PC-9 (cell line): ENCODE results near the gene CD300E. TPM values are rescaled to one million over a fixed set of nuclear protein-coding genes. Genes with fewer than 3 reads are reported as not detected.

Source experiments
- BruUV-seq: library from RNA; stranded (reverse); fragments of 400-500 nt; replicated peaks from 2 replicates; lab custom pipeline; 2021; lab: Mats Ljungman, UMichigan
- CTCF ChIA-PET: fragments of 300-600 bp; sonication (Branson Sonifier 250); formaldehyde crosslinking; loops from one replicate; lab custom pipeline; 2022; ENCODE audit warnings: antibody characterized with exemption; lab: Charles Lee
- POLR2A ChIA-PET: fragments of 300-600 bp; sonication (Branson Sonifier 250); formaldehyde crosslinking; loops from one replicate; lab custom pipeline; 2022; ENCODE audit warnings: antibody characterized with exemption; ENCODE audit not compliant: unreplicated experiment; lab: Charles Lee
- DNase-seq, 2 experiments: peaks; one replicate each; pipeline versions ENCODE4 v3.0.0 to v3.0.0-alpha.2; 2015 to 2022; ENCODE audit warnings: mixed read lengths in 1 of 2
- H2AFZ ChIP-seq: fragments of 200-600 bp; sonication (generic); 2 replicates; pipeline ENCODE4 v1.8.1; 2017; ENCODE audit warnings: antibody characterized with exemption
- H3F3A ChIP-seq: fragments of 200-600 bp; sonication (generic); 2 replicates; pipeline ENCODE4 v1.8.1; 2017; ENCODE audit warnings: antibody characterized with exemption, mild to moderate bottlenecking, low read depth; ENCODE audit not compliant: insufficient read depth
- H3K27ac ChIP-seq: fragments of 200-600 bp; sonication (generic); 2 replicates; pipeline ENCODE4 v1.6.1; 2016; ENCODE audit warnings: mixed run types
- H3K27me3 ChIP-seq: fragments of 200-600 bp; sonication (generic); 2 replicates; pipeline ENCODE4 v1.6.1; 2016; ENCODE audit warnings: low read depth, mixed run types; ENCODE audit not compliant: insufficient read depth
- H3K36me3 ChIP-seq: fragments of 200-600 bp; sonication (generic); 2 replicates; pipeline ENCODE4 v1.6.1; 2016; ENCODE audit warnings: low read depth, mixed run types
- H3K4me1 ChIP-seq: fragments of 200-600 bp; sonication (generic); replicated peaks from 2 replicates; pipeline ENCODE4 v1.6.1; 2016; ENCODE audit warnings: mixed run types; ENCODE audit not compliant: insufficient read depth
- H3K4me2 ChIP-seq: fragments of 200-600 bp; sonication (generic); 2 replicates; pipeline ENCODE4 v1.6.1; 2017; ENCODE audit warnings: mixed run types
- H3K4me3 ChIP-seq: fragments of 200-600 bp; sonication (generic); 2 replicates; pipeline ENCODE4 v1.6.1; 2016; ENCODE audit warnings: mixed run types
- H3K79me2 ChIP-seq: fragments of 200-600 bp; sonication (generic); 2 replicates; pipeline ENCODE4 v1.6.1; 2017; ENCODE audit warnings: low read depth, mixed run types
- H3K9me2 ChIP-seq: fragments of 200-600 bp; sonication (generic); 2 replicates; pipeline ENCODE4 v1.8.1; 2017; ENCODE audit warnings: mild to moderate bottlenecking; ENCODE audit not compliant: insufficient read depth
- H3K9me3 ChIP-seq: fragments of 200-600 bp; sonication (generic); 2 replicates; pipeline ENCODE4 v1.8.1; 2016; ENCODE audit warnings: low read depth; ENCODE audit not compliant: insufficient read depth
- H4K20me1 ChIP-seq: fragments of 200-600 bp; sonication (generic); 2 replicates; pipeline ENCODE4 v1.8.1; 2017; ENCODE audit not compliant: insufficient read depth
- CTCF ChIP-seq: fragments of 200-600 bp; sonication (generic); conservative IDR thresholded peaks from 2 replicates; pipeline ENCODE4 v1.6.1; 2017; ENCODE audit warnings: mixed run types, antibody characterized with exemption, mild to moderate bottlenecking, moderate library complexity
- EZH2 ChIP-seq: fragments of 200-600 bp; sonication (generic); IDR thresholded peaks from 2 replicates; pipeline ENCODE4 v1.8.0; 2017; ENCODE audit warnings: antibody characterized with exemption, low read depth
- intact Hi-C: fragments of 100-400 bp; cut with micrococcal nuclease; formaldehyde crosslinking; loops from one replicate; pipeline ENCODE4 v1.10.0; 2022; ENCODE audit not compliant: unreplicated experiment
- total RNA-seq: library from RNA; stranded (reverse); gene quantifications from 2 replicates; pipeline ENCODE4 v1.2.3, GENCODE V29; 2021

The CD300E gene
- total RNA-seq, 1 experiment from 2014 or later: not detected

DNA sequence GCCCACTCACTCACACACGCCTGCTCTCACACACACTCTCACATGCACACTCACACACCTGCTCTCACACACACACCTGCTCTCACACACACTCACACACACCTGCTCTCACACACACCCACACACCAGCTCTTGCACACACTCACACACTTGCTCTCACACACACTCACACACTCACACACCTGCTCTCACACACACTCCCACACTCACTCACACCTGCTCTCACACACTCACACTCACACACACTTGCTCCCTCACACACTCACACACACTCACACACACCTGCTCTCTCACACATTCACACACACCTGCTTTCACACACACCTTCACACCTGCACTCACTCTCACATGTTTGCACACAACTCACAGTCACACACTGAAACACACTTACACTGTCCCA, 60.2 kb downstream of the CD300E start:
- peaks cover 96% of the 10 kb centered on the region for H3K27me3 ChIP-seq

DNA sequence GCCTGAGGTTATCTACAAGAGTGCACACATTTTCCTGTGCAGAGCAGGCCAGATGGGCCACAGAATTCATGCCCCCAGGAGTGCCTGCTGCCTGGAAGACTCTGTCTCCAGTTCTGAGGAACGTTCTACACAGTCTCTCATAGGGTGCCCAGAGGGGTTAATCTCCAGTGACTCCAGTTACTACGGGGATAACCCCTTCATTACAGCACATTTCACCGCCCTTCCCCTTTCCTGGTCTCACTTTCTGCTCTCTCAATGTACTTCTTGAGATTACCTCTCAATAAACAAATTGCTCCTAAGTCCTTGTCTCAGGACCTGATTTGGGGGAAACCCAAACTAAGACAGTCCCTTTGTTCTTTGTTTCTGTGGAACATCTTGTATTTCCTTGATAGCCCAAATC, 62.0 kb downstream of the CD300E start:
- H3K27me3 ChIP-seq: peaks cover 97% of the 10 kb centered on the region
- no peak overlapping the region for H3K4me3 ChIP-seq
- intact Hi-C loops: no loop called here
- H3K36me3 ChIP-seq: no peaks in the 10 kb centered on the region
- H3K9me2 ChIP-seq: no peaks in the 10 kb centered on the region
- ChIA-PET POLR2A (no interaction called here), CTCF (no interaction called here)
- no peaks in the 10 kb centered on the region for H3K79me2 ChIP-seq
- H3K4me2 ChIP-seq: no peak overlapping the region
- no peaks in the 10 kb centered on the region for H4K20me1 ChIP-seq
- TF ChIP-seq CTCF (no peak), EZH2 (no peak)
- no peaks in the 10 kb centered on the region for H3K4me1 ChIP-seq
- H3F3A ChIP-seq: no peaks in the 10 kb centered on the region
- H3K27ac ChIP-seq: no peak overlapping the region
- no peak overlapping the region for H2AFZ ChIP-seq
- H3K9me3 ChIP-seq: no peaks in the 10 kb centered on the region
- BruUV-seq: no TSS peak
- DNase-seq: no peak

More for the DNA sequence above, 60.2 kb downstream of the CD300E start:
- CTCF ChIA-PET: no interaction called here
- Histone ChIP-seq H4K20me1 (no peaks in the 10 kb centered on the region), H3K79me2 (no peaks in the 10 kb centered on the region), H3K4me3 (no peak overlapping the region), H3K4me1 (no peaks in the 10 kb centered on the region), H3K9me3 (no peaks in the 10 kb centered on the region), H3F3A (no peaks in the 10 kb centered on the region), H3K4me2 (no peak overlapping the region), H2AFZ (no peak overlapping the region), H3K36me3 (no peaks in the 10 kb centered on the region), H3K27ac (no peak overlapping the region), H3K9me2 (no peaks in the 10 kb centered on the region)
- no peak for DNase-seq
- no TSS peak for BruUV-seq
- intact Hi-C loops: no loop called here
- POLR2A ChIA-PET: no interaction called here
- no peak for TF ChIP-seq EZH2
- no peak for TF ChIP-seq CTCF

Other genes with a start within 250 kb of the CD300E start
- gene GPRC5C, start 191.7 kb downstream of the CD300E start, total RNA-seq: 27.9 and 32.4 TPM in 2 replicates
- gene CD300A, start 157.1 kb downstream of the CD300E start, total RNA-seq: not detected in 2 replicates
- gene CD300LB, start 92.3 kb downstream of the CD300E start, total RNA-seq: not detected in 2 replicates
- gene CD300C, start 77.6 kb downstream of the CD300E start, total RNA-seq: not detected in 2 replicates
- not detected in 2 replicates for gene CD300H, start 56.2 kb downstream of the CD300E start, total RNA-seq
- not detected in 2 replicates for gene CD300LD, start 31.5 kb downstream of the CD300E start, total RNA-seq
- not detected in 2 replicates for gene CD300LF, start 89.2 kb upstream of the CD300E start, total RNA-seq
- gene RAB37, start 113.5 kb upstream of the CD300E start, total RNA-seq: not detected in 2 replicates
- gene NHERF1, start 124.9 kb upstream of the CD300E start, total RNA-seq: 83.6 and 105 TPM in 2 replicates
- gene NAT9, start 152.6 kb upstream of the CD300E start, total RNA-seq: 31.5 and 37.6 TPM in 2 replicates
- gene GRIN2C, start 236.1 kb upstream of the CD300E start, total RNA-seq: 0.11 TPM in 1 of 2 replicates, not detected in the other
- gene FDXR, start 249.3 kb upstream of the CD300E start, total RNA-seq: 18.2 and 30.7 TPM in 2 replicates